ENCODE data around the gene RPS5. TPM values are rescaled to one million over a fixed set of nuclear protein-coding genes. Genes with fewer than 3 reads are reported as not detected.

The RPS5 gene
- total RNA-seq, 1 donor from 2014 or later = 2,403 TPM

GRCh38 chr19:58352760-58353671 is 34.1 kb upstream of the RPS5 start, which contains the start of gene A1BG:
Gene A1BG (minus strand): TSS chr19:58353492. CDS start chr19:58353437, 55 bp downstream.
- Histone ChIP-seq H3K27me3 (ENCODE audit: control insufficient read depth, insufficient read depth, low read length) (peaks cover 66% of the 10 kb centered on the region), H3K4me3 (ENCODE audit: low read depth, low read length) (no peak within 1 kb of the TSS), H3K36me3 (ENCODE audit: control insufficient read depth, insufficient read depth, low read length) (no peaks in the 10 kb centered on the region)
- TF ChIP-seq CTCF (IDR thresholded peaks at IDR 0.05; ENCODE audit: insufficient read depth, low read length, poor library complexity, severe bottlenecking) = no peak
- DNase-seq (ENCODE audit: low read depth) = no peak

- Histone ChIP-seq H3K36me3 (ENCODE audit: control insufficient read depth, insufficient read depth, low read length) (no peaks in the 10 kb centered on the region), H3K27me3 (ENCODE audit: control insufficient read depth, insufficient read depth, low read length) (peaks cover 65% of the 10 kb centered on the region), H3K4me3 (ENCODE audit: low read depth, low read length) (no peak overlapping the region)
- no peak for TF ChIP-seq CTCF (IDR thresholded peaks at IDR 0.05; ENCODE audit: insufficient read depth, low read length, poor library complexity, severe bottlenecking)
- no peak for DNase-seq (ENCODE audit: low read depth)
These were observed 33.2 kb upstream of the RPS5 start for GRCh38 chr19:58353717-58354477.

DNA sequence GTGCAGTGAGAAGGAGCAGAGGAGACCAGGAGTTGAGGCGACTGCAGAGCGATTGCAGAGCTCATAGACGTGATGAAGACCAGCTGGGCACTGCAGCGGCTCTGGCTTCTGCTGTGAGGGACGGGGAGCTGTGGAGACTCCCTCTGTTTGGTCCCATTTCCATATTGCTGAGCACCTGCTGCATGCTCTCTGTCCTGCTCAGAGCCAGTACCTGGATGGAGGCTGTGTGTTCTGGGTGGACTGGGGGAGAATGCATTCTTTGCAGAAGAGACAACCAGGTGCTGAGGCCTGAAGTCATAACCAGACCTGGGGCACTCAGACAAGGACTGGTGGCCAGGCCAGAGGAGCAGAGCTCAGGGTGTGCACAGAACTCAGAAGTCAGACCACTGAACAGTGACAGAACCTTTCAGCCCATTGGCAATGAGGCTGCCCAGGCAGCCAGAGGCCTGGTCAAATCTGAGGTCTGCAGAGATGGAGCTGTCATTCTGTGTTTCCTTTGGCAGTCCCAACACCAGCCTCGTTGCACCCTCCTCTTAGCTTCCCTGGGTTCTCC is 32.5 kb upstream of the RPS5 start:
- DNase-seq (ENCODE audit: low read depth) = no peak
- Histone ChIP-seq H3K27me3 (ENCODE audit: control insufficient read depth, insufficient read depth, low read length) (peaks cover 61% of the 10 kb centered on the region), H3K4me3 (ENCODE audit: low read depth, low read length) (no peak overlapping the region), H3K36me3 (ENCODE audit: control insufficient read depth, insufficient read depth, low read length) (no peaks in the 10 kb centered on the region)
- TF ChIP-seq CTCF (IDR thresholded peaks at IDR 0.05; ENCODE audit: insufficient read depth, low read length, poor library complexity, severe bottlenecking) = no peak

GRCh38 chr19:58355215-58355796 is 31.8 kb upstream of the RPS5 start:
- DNase-seq (ENCODE audit: low read depth) = no peak
- Histone ChIP-seq H3K27me3 (ENCODE audit: control insufficient read depth, insufficient read depth, low read length) (peaks cover 54% of the 10 kb centered on the region), H3K36me3 (ENCODE audit: control insufficient read depth, insufficient read depth, low read length) (no peaks in the 10 kb centered on the region), H3K4me3 (ENCODE audit: low read depth, low read length) (no peak overlapping the region)
- TF ChIP-seq CTCF (IDR thresholded peaks at IDR 0.05; ENCODE audit: insufficient read depth, low read length, poor library complexity, severe bottlenecking) = no peak

GRCh38 chr19:58355908-58356765 is 30.9 kb upstream of the RPS5 start:
- H3K4me3 ChIP-seq (ENCODE audit: low read depth, low read length) = no peak overlapping the region
- peaks cover 45% of the 10 kb centered on the region for H3K27me3 ChIP-seq (ENCODE audit: control insufficient read depth, insufficient read depth, low read length)
- DNase-seq (ENCODE audit: low read depth) = no peak
- no peak for TF ChIP-seq CTCF (IDR thresholded peaks at IDR 0.05; ENCODE audit: insufficient read depth, low read length, poor library complexity, severe bottlenecking)
- no peaks in the 10 kb centered on the region for H3K36me3 ChIP-seq (ENCODE audit: control insufficient read depth, insufficient read depth, low read length)

Data from kidney epithelial cell (primary cell).